GM23338 (cell line): ENCODE results near the gene SPTLC2. TPM values are rescaled to one million over a fixed set of nuclear protein-coding genes. Genes with fewer than 3 reads are reported as not detected.

Experiments
- ATAC-seq: fragments of 200-7000 bp; cut with Tn5 transposase; 3 replicates; pipeline ENCODE4 v1.9.1; 2020
- DNase-seq: peaks from one replicate; pipeline ENCODE4 v3.0.0-alpha.2; 2015; ENCODE audit warnings: low spot score
- H2AFZ ChIP-seq: fragments of 200-600 bp; sonication (generic); 2 replicates; pipeline ENCODE4 v1.8.0; 2016; ENCODE audit warnings: antibody characterized with exemption, mild to moderate bottlenecking, moderate library complexity
- H3F3A ChIP-seq: fragments of 200-600 bp; sonication (generic); replicated peaks from 2 replicates; pipeline ENCODE4 v1.8.0; 2017; ENCODE audit warnings: antibody characterized with exemption, mixed run types, low read depth
- H3K27ac ChIP-seq: fragments of 200-600 bp; sonication (generic); 2 replicates; pipeline ENCODE4 v1.6.1; 2016; ENCODE audit warnings: low read depth
- H3K27me3 ChIP-seq: fragments of 200-600 bp; sonication (generic); 2 replicates; pipeline ENCODE4 v1.8.0; 2016; ENCODE audit warnings: mild to moderate bottlenecking, mixed run types, moderate library complexity; ENCODE audit not compliant: insufficient read depth
- H3K36me3 ChIP-seq: fragments of 200-600 bp; sonication (generic); 2 replicates; pipeline ENCODE4 v1.8.0; 2016; ENCODE audit warnings: mild to moderate bottlenecking; ENCODE audit not compliant: insufficient read depth
- H3K4me1 ChIP-seq: fragments of 200-600 bp; sonication (generic); 2 replicates; pipeline ENCODE4 v1.8.0; 2016; ENCODE audit warnings: mild to moderate bottlenecking, moderate library complexity; ENCODE audit not compliant: insufficient read depth
- H3K4me2 ChIP-seq: fragments of 200-600 bp; sonication (generic); 2 replicates; pipeline ENCODE4 v1.7.1; 2017; ENCODE audit warnings: mixed run types
- H3K4me3 ChIP-seq: fragments of 200-600 bp; sonication (generic); 2 replicates; pipeline ENCODE4 v1.6.1; 2016; ENCODE audit warnings: mixed run types
- H3K79me2 ChIP-seq: fragments of 200-600 bp; sonication (generic); replicated peaks from 2 replicates; pipeline ENCODE4 v1.8.0; 2017; ENCODE audit warnings: mild to moderate bottlenecking; ENCODE audit not compliant: insufficient read depth
- H3K9me2 ChIP-seq: fragments of 200-600 bp; sonication (generic); 2 replicates; pipeline ENCODE4 v1.8.0; 2017; ENCODE audit not compliant: insufficient read depth
- H4K20me1 ChIP-seq: fragments of 200-600 bp; sonication (generic); replicated peaks from 2 replicates; pipeline ENCODE4 v1.8.0; 2017; ENCODE audit warnings: mild to moderate bottlenecking; ENCODE audit not compliant: insufficient read depth
- H3K27ac Mint-ChIP-seq: 2 replicates; pipeline ENCODE4 v1.8.0; 2020; ENCODE audit warnings: inconsistent platforms, mild to moderate bottlenecking, moderate library complexity, mixed read lengths
- H3K27me3 Mint-ChIP-seq: 3 replicates; pipeline ENCODE4 v1.8.0; 2022; ENCODE audit warnings: low read depth, mild to moderate bottlenecking, moderate library complexity, mixed read lengths, inconsistent platforms; ENCODE audit not compliant: insufficient read depth, poor library complexity
- H3K36me3 Mint-ChIP-seq: 3 replicates; pipeline ENCODE4 v1.8.0; 2021; ENCODE audit warnings: low read depth, mild to moderate bottlenecking, inconsistent platforms, moderate library complexity, mixed read lengths
- H3K4me1 Mint-ChIP-seq: 3 replicates; pipeline ENCODE4 v1.8.0; 2020; ENCODE audit warnings: mild to moderate bottlenecking, inconsistent platforms, mixed read lengths
- H3K4me3 Mint-ChIP-seq: 3 replicates; pipeline ENCODE4 v1.8.0; 2021; ENCODE audit warnings: moderate library complexity, mild to moderate bottlenecking, inconsistent platforms, mixed read lengths
- H3K9me3 Mint-ChIP-seq: 3 replicates; pipeline ENCODE4 v1.8.0; 2020; ENCODE audit warnings: moderate library complexity, mild to moderate bottlenecking, inconsistent platforms, mixed read lengths
- CREB1 ChIP-seq: fragments of 250-450 bp; sonication (Bioruptor Pico); IDR thresholded peaks from 2 replicates; pipeline ENCODE4 v1.5.0; 2020; ENCODE audit warnings: low read depth, mild to moderate bottlenecking, moderate library complexity
- EZH2 ChIP-seq: fragments of 200-600 bp; sonication (generic); IDR thresholded peaks from one replicate; pipeline ENCODE4 v1.8.0; 2017; ENCODE audit warnings: antibody characterized with exemption, mild to moderate bottlenecking, low read depth; ENCODE audit not compliant: unreplicated experiment
- EZH2phosphoT487 ChIP-seq: fragments of 200-600 bp; sonication (generic); IDR thresholded peaks from one replicate; pipeline ENCODE4 v1.8.1; 2018; ENCODE audit warnings: antibody characterized with exemption; ENCODE audit not compliant: unreplicated experiment
- JUNB ChIP-seq: IDR thresholded peaks from one replicate; pipeline ENCODE4 v1.6.1; 2016; ENCODE audit warnings: antibody characterized with exemption; ENCODE audit not compliant: unreplicated experiment
- NANOG ChIP-seq: IDR thresholded peaks from 2 replicates; pipeline ENCODE4 v1.6.1; 2016; ENCODE audit warnings: antibody characterized with exemption, borderline replicate concordance
- POLR2AphosphoS5 ChIP-seq: IDR thresholded peaks from 2 replicates; pipeline ENCODE4 v1.6.1; 2016; ENCODE audit warnings: antibody characterized with exemption, low read depth
- STAT1 ChIP-seq: IDR thresholded peaks from one replicate; pipeline ENCODE4 v1.6.1; 2016; ENCODE audit warnings: antibody characterized with exemption; ENCODE audit not compliant: unreplicated experiment
- ZNF114 ChIP-seq: fragments of 250-450 bp; sonication (Bioruptor Pico); IDR thresholded peaks from 2 replicates; pipeline ENCODE4 v1.5.0; 2020; ENCODE audit warnings: mild to moderate bottlenecking, moderate library complexity
- ZNF331 ChIP-seq: fragments of 250-450 bp; sonication (Bioruptor Pico); IDR thresholded peaks from 2 replicates; pipeline ENCODE4 v1.5.0; 2020; ENCODE audit warnings: low read depth, mild to moderate bottlenecking, moderate library complexity
- polyA plus RNA-seq: library from polyadenylated mRNA; unstranded; fragments of >200 nt; fragmentation: Nextera tagmentation; extraction: Ambion mirVana; gene quantifications from 2 replicates; pipeline ENCODE4 v1.2.1, GENCODE V29; 2016
- total RNA-seq: library from RNA; depleted of rRNA; stranded (reverse); fragments of >200 nt; shearing (Covaris generic); gene quantifications from 2 replicates; pipeline ENCODE4 v1.2.3, GENCODE V29; 2014
- TF ChIP-seq, protein P1 (sequence below): IDR thresholded peaks from 2 replicates; pipeline ENCODE4 v1.6.1; 2016; ENCODE audit warnings: antibody characterized with exemption
- TF ChIP-seq, protein P2 (sequence below), 2 experiments: fragments of 200-600 bp in 1 of 2; sonication (generic) in 1 of 2; conservative IDR thresholded peaks; 2 replicates each; pipeline versions ENCODE4 v1.5.1 to v1.6.1; 2016 to 2017; ENCODE audit warnings: antibody characterized with exemption in 2 of 2, low read depth in 2 of 2, mild to moderate bottlenecking in 2 of 2, moderate library complexity in 1 of 2
- TF ChIP-seq, protein P3 (sequence below): fragments of 250-450 bp; sonication (Bioruptor Pico); IDR thresholded peaks from 2 replicates; pipeline ENCODE4 v1.5.0; 2020; ENCODE audit warnings: mild to moderate bottlenecking, moderate library complexity
- TF ChIP-seq, protein P4 (sequence below): IDR thresholded peaks from one replicate; pipeline ENCODE4 v1.6.1; 2018; ENCODE audit warnings: antibody characterized with exemption; ENCODE audit not compliant: unreplicated experiment

Gene SPTLC2
- total and polyA plus RNA-seq, 2 experiments from 2014 or later: 22.3 to 38.9 TPM

DNA sequence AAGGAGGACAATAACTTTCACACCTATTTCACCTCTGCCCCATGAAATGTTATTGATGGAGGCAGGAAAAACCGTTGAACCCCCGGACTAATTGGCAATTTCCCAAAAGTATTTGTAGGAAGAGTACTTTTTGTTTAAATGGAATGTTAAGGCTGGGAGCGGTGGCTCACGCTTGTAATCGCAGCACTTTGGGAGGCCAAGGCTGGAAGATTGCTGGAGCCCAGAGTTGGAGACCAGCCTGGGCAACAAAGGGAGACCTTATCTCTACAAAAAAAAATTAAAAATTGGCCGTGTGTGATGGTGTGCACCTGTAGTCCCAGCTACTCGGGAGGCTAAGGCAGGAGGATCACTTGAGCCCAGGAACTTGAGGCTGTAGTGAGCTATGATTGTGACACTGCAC, 26.0 kb upstream of the SPTLC2 start:
- Histone ChIP-seq H3K4me2 (no peak overlapping the region), H3K79me2 (no peaks in the 10 kb centered on the region), H3K27me3 (no peaks in the 10 kb centered on the region), H3K36me3 (no peaks in the 10 kb centered on the region), H3K9me2 (no peaks in the 10 kb centered on the region), H3K27ac (no peak overlapping the region), H3K4me3 (no peak overlapping the region), H2AFZ (peak overlapping the region; percentile 89; the same call in 1 of the 2 replicates), H3K4me1 (peaks cover 8% of the 10 kb centered on the region; the same call in 1 of the 2 replicates), H3F3A (no peaks in the 10 kb centered on the region), H4K20me1 (no peaks in the 10 kb centered on the region)
- no peak for ATAC-seq
- no peaks in the 10 kb centered on the region for H3K36me3 Mint-ChIP-seq
- no peaks in the 10 kb centered on the region for H3K27me3 Mint-ChIP-seq
- no peak overlapping the region for H3K4me3 Mint-ChIP-seq
- H3K9me3 Mint-ChIP-seq: peaks cover 8% of the 10 kb centered on the region
- DNase-seq: no peak
- no peaks in the 10 kb centered on the region; the same call in 2 of the 3 replicates for H3K4me1 Mint-ChIP-seq
- TF ChIP-seq, protein P1, sequence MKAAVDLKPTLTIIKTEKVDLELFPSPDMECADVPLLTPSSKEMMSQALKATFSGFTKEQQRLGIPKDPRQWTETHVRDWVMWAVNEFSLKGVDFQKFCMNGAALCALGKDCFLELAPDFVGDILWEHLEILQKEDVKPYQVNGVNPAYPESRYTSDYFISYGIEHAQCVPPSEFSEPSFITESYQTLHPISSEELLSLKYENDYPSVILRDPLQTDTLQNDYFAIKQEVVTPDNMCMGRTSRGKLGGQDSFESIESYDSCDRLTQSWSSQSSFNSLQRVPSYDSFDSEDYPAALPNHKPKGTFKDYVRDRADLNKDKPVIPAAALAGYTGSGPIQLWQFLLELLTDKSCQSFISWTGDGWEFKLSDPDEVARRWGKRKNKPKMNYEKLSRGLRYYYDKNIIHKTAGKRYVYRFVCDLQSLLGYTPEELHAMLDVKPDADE: no peak
- no peak for TF ChIP-seq POLR2AphosphoS5
- TF ChIP-seq, protein P2, sequence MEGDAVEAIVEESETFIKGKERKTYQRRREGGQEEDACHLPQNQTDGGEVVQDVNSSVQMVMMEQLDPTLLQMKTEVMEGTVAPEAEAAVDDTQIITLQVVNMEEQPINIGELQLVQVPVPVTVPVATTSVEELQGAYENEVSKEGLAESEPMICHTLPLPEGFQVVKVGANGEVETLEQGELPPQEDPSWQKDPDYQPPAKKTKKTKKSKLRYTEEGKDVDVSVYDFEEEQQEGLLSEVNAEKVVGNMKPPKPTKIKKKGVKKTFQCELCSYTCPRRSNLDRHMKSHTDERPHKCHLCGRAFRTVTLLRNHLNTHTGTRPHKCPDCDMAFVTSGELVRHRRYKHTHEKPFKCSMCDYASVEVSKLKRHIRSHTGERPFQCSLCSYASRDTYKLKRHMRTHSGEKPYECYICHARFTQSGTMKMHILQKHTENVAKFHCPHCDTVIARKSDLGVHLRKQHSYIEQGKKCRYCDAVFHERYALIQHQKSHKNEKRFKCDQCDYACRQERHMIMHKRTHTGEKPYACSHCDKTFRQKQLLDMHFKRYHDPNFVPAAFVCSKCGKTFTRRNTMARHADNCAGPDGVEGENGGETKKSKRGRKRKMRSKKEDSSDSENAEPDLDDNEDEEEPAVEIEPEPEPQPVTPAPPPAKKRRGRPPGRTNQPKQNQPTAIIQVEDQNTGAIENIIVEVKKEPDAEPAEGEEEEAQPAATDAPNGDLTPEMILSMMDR (conservative IDR thresholded peaks at IDR 0.05; ENCODE audit: low read depth in 2 of 2): no peak
- TF ChIP-seq CREB1 (CRISPR knock-in tag): no peak
- TF ChIP-seq STAT1: no peak
- TF ChIP-seq NANOG: no peak
- TF ChIP-seq, protein P3, sequence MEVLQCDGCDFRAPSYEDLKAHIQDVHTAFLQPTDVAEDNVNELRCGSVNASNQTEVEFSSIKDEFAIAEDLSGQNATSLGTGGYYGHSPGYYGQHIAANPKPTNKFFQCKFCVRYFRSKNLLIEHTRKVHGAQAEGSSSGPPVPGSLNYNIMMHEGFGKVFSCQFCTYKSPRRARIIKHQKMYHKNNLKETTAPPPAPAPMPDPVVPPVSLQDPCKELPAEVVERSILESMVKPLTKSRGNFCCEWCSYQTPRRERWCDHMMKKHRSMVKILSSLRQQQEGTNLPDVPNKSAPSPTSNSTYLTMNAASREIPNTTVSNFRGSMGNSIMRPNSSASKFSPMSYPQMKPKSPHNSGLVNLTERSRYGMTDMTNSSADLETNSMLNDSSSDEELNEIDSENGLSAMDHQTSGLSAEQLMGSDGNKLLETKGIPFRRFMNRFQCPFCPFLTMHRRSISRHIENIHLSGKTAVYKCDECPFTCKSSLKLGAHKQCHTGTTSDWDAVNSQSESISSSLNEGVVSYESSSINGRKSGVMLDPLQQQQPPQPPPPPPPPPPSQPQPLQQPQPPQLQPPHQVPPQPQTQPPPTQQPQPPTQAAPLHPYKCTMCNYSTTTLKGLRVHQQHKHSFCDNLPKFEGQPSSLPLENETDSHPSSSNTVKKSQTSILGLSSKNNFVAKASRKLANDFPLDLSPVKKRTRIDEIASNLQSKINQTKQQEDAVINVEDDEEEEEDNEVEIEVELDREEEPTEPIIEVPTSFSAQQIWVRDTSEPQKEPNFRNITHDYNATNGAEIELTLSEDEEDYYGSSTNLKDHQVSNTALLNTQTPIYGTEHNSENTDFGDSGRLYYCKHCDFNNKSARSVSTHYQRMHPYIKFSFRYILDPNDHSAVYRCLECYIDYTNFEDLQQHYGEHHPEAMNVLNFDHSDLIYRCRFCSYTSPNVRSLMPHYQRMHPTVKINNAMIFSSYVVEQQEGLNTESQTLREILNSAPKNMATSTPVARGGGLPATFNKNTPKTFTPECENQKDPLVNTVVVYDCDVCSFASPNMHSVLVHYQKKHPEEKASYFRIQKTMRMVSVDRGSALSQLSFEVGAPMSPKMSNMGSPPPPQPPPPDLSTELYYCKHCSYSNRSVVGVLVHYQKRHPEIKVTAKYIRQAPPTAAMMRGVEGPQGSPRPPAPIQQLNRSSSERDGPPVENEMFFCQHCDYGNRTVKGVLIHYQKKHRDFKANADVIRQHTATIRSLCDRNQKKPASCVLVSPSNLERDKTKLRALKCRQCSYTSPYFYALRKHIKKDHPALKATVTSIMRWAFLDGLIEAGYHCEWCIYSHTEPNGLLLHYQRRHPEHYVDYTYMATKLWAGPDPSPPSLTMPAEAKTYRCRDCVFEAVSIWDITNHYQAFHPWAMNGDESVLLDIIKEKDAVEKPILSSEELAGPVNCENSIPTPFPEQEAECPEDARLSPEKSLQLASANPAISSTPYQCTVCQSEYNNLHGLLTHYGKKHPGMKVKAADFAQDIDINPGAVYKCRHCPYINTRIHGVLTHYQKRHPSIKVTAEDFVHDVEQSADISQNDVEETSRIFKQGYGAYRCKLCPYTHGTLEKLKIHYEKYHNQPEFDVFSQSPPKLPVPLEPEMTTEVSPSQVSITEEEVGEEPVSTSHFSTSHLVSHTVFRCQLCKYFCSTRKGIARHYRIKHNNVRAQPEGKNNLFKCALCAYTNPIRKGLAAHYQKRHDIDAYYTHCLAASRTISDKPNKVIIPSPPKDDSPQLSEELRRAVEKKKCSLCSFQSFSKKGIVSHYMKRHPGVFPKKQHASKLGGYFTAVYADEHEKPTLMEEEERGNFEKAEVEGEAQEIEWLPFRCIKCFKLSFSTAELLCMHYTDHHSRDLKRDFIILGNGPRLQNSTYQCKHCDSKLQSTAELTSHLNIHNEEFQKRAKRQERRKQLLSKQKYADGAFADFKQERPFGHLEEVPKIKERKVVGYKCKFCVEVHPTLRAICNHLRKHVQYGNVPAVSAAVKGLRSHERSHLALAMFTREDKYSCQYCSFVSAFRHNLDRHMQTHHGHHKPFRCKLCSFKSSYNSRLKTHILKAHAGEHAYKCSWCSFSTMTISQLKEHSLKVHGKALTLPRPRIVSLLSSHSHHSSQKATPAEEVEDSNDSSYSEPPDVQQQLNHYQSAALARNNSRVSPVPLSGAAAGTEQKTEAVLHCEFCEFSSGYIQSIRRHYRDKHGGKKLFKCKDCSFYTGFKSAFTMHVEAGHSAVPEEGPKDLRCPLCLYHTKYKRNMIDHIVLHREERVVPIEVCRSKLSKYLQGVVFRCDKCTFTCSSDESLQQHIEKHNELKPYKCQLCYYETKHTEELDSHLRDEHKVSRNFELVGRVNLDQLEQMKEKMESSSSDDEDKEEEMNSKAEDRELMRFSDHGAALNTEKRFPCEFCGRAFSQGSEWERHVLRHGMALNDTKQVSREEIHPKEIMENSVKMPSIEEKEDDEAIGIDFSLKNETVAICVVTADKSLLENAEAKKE: no peak
- TF ChIP-seq, protein P4, sequence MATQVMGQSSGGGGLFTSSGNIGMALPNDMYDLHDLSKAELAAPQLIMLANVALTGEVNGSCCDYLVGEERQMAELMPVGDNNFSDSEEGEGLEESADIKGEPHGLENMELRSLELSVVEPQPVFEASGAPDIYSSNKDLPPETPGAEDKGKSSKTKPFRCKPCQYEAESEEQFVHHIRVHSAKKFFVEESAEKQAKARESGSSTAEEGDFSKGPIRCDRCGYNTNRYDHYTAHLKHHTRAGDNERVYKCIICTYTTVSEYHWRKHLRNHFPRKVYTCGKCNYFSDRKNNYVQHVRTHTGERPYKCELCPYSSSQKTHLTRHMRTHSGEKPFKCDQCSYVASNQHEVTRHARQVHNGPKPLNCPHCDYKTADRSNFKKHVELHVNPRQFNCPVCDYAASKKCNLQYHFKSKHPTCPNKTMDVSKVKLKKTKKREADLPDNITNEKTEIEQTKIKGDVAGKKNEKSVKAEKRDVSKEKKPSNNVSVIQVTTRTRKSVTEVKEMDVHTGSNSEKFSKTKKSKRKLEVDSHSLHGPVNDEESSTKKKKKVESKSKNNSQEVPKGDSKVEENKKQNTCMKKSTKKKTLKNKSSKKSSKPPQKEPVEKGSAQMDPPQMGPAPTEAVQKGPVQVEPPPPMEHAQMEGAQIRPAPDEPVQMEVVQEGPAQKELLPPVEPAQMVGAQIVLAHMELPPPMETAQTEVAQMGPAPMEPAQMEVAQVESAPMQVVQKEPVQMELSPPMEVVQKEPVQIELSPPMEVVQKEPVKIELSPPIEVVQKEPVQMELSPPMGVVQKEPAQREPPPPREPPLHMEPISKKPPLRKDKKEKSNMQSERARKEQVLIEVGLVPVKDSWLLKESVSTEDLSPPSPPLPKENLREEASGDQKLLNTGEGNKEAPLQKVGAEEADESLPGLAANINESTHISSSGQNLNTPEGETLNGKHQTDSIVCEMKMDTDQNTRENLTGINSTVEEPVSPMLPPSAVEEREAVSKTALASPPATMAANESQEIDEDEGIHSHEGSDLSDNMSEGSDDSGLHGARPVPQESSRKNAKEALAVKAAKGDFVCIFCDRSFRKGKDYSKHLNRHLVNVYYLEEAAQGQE: no peak
- no peak for TF ChIP-seq ZNF331 (CRISPR knock-in tag)
- no peak for TF ChIP-seq EZH2phosphoT487
- TF ChIP-seq ZNF114 (CRISPR knock-in tag): no peak
- TF ChIP-seq EZH2: no peak
- TF ChIP-seq JUNB: no peak
- no peak overlapping the region for H3K27ac Mint-ChIP-seq
